NB4 (cell line): ENCODE measurements around the gene PIAS2.

ENCODE experiments used
- DNase-seq: peaks from one replicate; pipeline ENCODE4 v3.0.0; 2010; ENCODE audit warnings: low read depth
- H3K4me3 ChIP-seq: one replicate; pipeline ENCODE4 v1.5.1; 2011; ENCODE audit warnings: mild to moderate bottlenecking, low read depth, low read length, moderate library complexity
- MYC ChIP-seq: IDR thresholded peaks from 2 replicates; pipeline ENCODE4 v1.6.1; 2011; ENCODE audit warnings: low read depth, low read length
- POLR2A ChIP-seq: IDR thresholded peaks from 2 replicates; pipeline ENCODE4 v1.6.1; 2011; ENCODE audit warnings: mild to moderate bottlenecking; ENCODE audit not compliant: insufficient read length; ENCODE audit errors: extremely low read depth
- TF ChIP-seq, protein P1 (sequence below): IDR thresholded peaks from 2 replicates; pipeline ENCODE4 v1.6.1; 2011; ENCODE audit warnings: low read depth, low read length
- TF ChIP-seq, protein P2 (sequence below): IDR thresholded peaks from one replicate; pipeline ENCODE4 v1.5.1; 2012; ENCODE audit warnings: low read depth, low read length

PIAS2 gene

DNA sequence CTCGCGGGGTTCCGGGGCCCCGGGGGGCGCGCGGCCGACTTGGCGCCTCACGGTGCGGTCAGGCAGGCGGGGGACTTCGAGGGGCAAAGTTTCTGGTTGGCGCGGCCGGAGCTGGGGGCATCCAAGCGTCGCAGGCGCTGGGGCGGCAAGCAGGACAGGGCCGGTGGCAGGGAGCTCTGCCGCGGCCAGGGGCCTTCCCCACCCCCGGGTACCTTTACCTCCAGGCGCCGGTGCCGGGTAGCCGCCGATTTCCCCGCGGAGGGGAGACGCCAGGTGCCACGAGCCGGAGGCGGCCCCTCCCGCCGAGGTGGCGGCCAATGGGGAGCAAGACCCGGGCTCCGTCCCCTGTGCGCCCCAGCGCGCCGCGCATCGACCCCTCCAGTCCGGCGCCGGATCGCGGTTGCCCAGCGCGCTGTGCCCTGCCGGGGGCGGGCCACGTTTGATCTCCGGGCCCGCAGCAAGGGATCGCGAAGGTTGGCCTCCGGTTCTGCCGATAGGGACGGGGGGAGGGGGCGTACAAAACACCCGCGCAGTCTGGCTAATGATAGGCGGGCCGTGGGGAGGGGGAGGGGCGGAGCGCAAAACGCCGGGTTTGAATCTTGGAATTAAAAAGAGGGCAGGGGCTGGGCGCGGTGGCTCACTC, 160.6 kb downstream of the PIAS2 start, which contains the start of gene ST8SIA5:
Gene ST8SIA5, minus strand, starts transcription at position 495 of the 643 bp plus-strand sequence. CDS start 545 bp downstream, outside the sequence.
- TF ChIP-seq POLR2A (no peak), MYC (no peak)
- TF ChIP-seq, protein P1, sequence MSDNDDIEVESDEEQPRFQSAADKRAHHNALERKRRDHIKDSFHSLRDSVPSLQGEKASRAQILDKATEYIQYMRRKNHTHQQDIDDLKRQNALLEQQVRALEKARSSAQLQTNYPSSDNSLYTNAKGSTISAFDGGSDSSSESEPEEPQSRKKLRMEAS: no peak
- TF ChIP-seq, protein P2, sequence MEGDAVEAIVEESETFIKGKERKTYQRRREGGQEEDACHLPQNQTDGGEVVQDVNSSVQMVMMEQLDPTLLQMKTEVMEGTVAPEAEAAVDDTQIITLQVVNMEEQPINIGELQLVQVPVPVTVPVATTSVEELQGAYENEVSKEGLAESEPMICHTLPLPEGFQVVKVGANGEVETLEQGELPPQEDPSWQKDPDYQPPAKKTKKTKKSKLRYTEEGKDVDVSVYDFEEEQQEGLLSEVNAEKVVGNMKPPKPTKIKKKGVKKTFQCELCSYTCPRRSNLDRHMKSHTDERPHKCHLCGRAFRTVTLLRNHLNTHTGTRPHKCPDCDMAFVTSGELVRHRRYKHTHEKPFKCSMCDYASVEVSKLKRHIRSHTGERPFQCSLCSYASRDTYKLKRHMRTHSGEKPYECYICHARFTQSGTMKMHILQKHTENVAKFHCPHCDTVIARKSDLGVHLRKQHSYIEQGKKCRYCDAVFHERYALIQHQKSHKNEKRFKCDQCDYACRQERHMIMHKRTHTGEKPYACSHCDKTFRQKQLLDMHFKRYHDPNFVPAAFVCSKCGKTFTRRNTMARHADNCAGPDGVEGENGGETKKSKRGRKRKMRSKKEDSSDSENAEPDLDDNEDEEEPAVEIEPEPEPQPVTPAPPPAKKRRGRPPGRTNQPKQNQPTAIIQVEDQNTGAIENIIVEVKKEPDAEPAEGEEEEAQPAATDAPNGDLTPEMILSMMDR: no peak
- H3K4me3 ChIP-seq: no peak within 1 kb of the TSS
- no peak for DNase-seq

DNA sequence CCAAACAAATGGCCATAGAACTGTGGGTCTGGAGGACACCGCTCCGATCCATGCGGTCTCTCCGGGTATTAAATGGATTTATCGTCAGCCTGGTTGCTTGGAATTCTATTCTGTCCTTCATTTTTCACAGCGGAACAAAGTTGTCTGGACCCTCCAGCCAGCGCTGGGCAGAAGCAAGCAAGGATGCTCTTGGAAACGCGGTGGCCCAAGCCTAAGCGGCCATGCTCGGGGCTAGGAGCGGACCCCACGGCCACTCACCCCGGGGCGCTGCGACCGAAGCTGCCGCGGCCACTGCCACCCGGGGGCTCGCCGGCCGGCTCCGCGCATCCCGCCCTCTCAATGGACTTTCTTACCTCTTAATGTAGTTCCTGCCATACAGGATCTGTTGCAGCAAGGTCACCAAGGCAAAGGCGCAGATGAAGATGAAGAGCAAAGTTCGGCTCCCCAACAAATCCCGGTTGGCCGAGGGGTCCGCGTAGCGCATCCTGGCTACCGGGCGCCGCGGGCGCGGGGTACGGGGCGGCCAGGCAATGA, 161.2 kb downstream of the PIAS2 start:
- DNase-seq: no peak
- no peak overlapping the region for H3K4me3 ChIP-seq
- TF ChIP-seq, protein P1: no peak
- TF ChIP-seq, protein P2: no peak
- TF ChIP-seq POLR2A (no peak), MYC (no peak)

DNA sequence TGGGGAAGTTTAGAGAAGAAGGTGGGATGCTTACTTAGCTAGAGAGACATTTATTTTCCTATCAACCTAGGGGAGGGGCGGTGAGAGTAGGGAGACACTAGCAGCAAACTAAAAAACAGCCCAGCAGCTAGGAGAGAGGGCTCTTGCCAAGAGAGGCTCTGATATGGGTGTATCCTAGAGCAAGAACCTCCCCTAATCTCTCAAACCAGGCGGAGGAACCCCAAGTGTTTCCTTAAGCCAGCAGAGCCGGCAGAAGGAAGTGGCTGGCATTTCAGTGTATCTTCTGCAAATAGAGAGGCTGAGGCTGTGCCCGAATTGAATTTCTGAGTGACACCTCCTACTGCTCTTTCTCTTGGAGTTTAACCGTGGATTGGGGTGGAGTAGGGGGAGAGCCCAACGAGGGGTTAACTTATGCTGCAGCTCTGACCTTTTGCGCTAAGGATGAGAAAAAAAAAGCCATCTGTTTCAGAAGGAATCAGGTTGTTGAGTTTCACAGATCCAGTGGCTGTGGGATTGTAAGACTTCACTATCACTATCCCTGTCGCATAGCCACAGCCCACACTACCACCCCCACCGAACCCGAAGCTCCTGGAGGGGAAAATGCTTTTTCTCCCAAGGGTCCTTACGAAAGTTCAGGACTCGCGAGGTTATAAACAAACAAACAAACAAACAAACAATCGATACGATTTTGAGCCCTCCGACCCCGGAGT, 161.8 kb downstream of the PIAS2 start:
- DNase-seq: no peak
- no peak overlapping the region for H3K4me3 ChIP-seq
- TF ChIP-seq, protein P1: no peak
- no peak for TF ChIP-seq POLR2A
- TF ChIP-seq, protein P2: no peak
- no peak for TF ChIP-seq MYC

DNA sequence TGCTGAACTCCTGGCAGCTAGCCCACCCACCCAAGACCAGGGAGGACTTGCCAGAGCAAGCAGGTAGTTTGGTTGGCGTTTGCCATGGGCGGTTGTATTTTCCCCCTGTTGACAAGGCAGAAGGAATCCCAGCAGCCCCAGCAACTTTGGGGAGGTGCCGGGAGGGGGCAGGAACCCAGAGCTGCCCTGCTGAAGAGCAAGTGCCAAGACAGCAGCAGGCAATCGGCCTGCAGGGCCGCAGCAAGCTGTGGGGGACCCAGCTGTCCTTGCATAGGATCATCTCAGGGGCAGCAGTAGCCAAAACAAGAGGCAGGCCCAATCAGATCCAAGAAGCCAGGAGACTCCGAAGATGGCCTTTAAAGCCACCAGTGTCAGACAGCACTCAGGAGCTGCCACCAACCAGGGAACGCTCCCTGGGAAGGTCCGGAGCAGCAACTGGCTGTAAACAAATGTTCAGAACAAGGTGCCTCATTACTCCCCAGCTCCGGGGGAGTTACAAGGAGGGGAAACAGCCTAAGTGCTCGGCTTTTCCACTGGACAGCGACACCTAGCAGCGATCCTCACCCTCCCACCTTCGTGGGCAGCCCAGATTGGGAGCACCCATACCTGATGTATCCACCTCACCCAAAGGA, 162.5 kb downstream of the PIAS2 start:
- H3K4me3 ChIP-seq: no peak overlapping the region
- DNase-seq: no peak
- TF ChIP-seq, protein P1: no peak
- no peak for TF ChIP-seq MYC
- TF ChIP-seq, protein P2: no peak
- no peak for TF ChIP-seq POLR2A

DNA sequence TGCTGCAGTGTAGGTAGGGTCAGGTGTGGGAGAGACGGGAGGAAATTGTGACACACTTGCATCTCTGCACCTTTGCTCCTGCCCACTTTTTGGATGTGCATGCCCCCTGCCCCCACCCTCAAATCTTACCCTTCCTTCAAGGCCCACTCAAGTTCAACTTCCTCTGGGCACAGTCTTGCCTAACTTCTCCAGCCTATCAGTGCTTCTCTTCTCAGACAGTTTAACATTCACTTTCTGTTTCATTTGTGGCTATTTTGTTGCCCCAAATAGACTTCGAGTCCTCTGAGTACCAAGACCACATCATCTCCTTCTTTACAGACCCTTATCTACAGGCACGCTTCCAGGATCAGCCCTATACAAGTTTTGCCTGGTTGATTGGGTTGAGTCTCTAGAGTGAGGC, 163.1 kb downstream of the PIAS2 start:
- no peak overlapping the region for H3K4me3 ChIP-seq
- TF ChIP-seq POLR2A (no peak), MYC (no peak)
- TF ChIP-seq, protein P2: no peak
- TF ChIP-seq, protein P1: no peak
- DNase-seq: peak; percentile 41
